Activated naive CD8-positive, alpha-beta T cell treated with anti-CD3 and anti-CD28 coated beads, Interleukin-2, amount 10 ng/mL, durations not matched to agents 7 days and 5 days (primary cell): Measurements from ENCODE around the gene LPCAT2. TPM values are rescaled to one million over a fixed set of nuclear protein-coding genes. Genes with fewer than 3 reads are reported as not detected.
"Not testable (repeated sequence)": the region's sequence is repeated elsewhere in the genome, so short reads cannot be mapped to it uniquely, and the experiment has no call there.

Experiments
- ATAC-seq: fragments of 150-1000 bp; cut with Tn5 transposase; one replicate; pipeline ENCODE4 v1.10.0; 2021; ENCODE audit warnings: low read depth, moderate library complexity
- POLR2A ChIA-PET: fragments of 350-600 bp; sonication (Branson Sonifier 250); formaldehyde crosslinking; loops from one replicate; lab custom pipeline; 2021; ENCODE audit warnings: antibody characterized with exemption; lab: Charles Lee
- DNase-seq: peaks from one replicate; pipeline ENCODE4 v3.0.0; 2021
- H3K27ac Mint-ChIP-seq: one replicate; pipeline ENCODE4 v1.8.0; 2022; ENCODE audit warnings: mild to moderate bottlenecking, mixed read lengths
- H3K27me3 Mint-ChIP-seq: one replicate; pipeline ENCODE4 v1.8.0; 2022; ENCODE audit warnings: mild to moderate bottlenecking, moderate library complexity, mixed read lengths
- H3K36me3 Mint-ChIP-seq: one replicate; pipeline ENCODE4 v1.8.0; 2021; ENCODE audit warnings: mild to moderate bottlenecking, mixed read lengths
- H3K4me1 Mint-ChIP-seq: one replicate; pipeline ENCODE4 v1.8.0; 2021; ENCODE audit warnings: mixed read lengths
- H3K4me3 Mint-ChIP-seq: one replicate; pipeline ENCODE4 v1.8.0; 2022; ENCODE audit warnings: mild to moderate bottlenecking, moderate library complexity, mixed read lengths
- H3K9me3 Mint-ChIP-seq: one replicate; pipeline ENCODE4 v1.8.0; 2021; ENCODE audit warnings: mixed read lengths
- total RNA-seq, 2 experiments: library from RNA; stranded (reverse); gene quantifications; one replicate each; pipeline ENCODE4 v1.2.3, GENCODE V29; 2021

LPCAT2 gene
- total RNA-seq, 2 experiments from 2014 or later, result 0.30 to 1.4 TPM

DNA sequence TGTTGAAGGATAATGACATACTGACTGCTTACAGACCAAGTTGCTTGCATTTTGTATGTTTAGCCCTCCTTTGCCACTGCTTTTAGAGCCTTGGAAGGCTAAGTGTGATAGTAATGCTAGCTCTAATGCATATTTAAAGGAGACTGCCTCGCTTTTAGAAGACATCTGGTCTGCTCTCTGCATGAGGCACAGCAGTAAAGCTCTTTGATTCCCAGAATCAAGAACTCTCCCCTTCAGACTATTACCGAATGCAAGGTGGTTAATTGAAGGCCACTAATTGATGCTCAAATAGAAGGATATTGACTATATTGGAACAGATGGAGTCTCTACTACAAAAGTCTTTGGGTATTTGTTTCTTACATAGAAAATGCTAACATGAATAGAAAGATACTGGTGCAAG lies 76.8 kb downstream of the LPCAT2 start:
- DNase-seq (no peak), ATAC-seq (no peak)
- no peak overlapping the region for H3K27ac Mint-ChIP-seq
- H3K36me3 Mint-ChIP-seq, result no peaks in the 10 kb centered on the region
- POLR2A ChIA-PET, result no interaction called here
- H3K4me1 Mint-ChIP-seq, result no peaks in the 10 kb centered on the region
- H3K27me3 Mint-ChIP-seq, result no peaks in the 10 kb centered on the region
- no peak overlapping the region for H3K4me3 Mint-ChIP-seq
- no peaks in the 10 kb centered on the region for H3K9me3 Mint-ChIP-seq

DNA sequence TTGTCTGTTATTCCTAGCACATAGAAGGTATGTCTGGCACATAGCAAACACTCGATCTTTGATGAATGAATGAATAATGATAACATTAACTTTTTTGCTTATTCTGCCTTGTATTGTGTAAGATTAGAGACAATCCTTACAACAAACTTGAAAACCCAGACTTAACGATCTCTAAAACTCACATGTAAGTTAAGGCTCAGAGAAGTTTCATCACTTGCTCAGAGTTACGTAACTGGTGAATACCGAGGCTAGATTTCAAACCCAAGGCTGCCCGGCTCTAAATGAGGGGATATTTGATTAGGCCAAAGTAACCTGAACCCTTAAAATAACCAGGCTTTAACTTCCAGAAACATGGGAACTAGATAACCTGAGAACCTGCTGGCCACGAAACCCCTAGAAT lies 79.9 kb downstream of the LPCAT2 start:
- Mint-ChIP-seq H3K27ac (no peak overlapping the region), H3K27me3 (peaks cover 2% of the 10 kb centered on the region), H3K9me3 (no peaks in the 10 kb centered on the region), H3K4me3 (no peak overlapping the region), H3K4me1 (no peaks in the 10 kb centered on the region), H3K36me3 (no peaks in the 10 kb centered on the region)
- ATAC-seq (no peak), DNase-seq (no peak)
- POLR2A ChIA-PET, result no interaction called here

DNA sequence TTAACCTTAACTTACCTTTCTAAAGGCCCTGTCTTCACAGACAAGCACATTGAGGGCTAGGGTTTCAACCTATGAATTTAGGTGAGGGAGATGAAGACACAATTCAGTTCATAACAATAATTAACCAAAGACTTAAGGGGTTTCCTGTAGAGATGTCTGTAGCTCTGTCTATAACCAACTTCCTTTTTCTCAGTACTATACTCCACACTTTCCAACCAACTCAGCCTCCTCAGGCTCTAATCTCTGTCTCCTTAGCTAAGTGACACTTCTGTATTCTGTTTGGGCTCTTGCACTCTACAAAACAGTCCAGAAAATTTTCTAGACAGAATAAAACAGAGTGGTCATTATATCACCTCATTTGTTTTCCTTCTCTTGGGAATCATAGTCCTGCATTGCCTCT lies 83.4 kb downstream of the LPCAT2 start:
- Mint-ChIP-seq H3K4me3 (no peak overlapping the region), H3K27me3 (peaks cover 2% of the 10 kb centered on the region), H3K27ac (no peak overlapping the region), H3K4me1 (no peaks in the 10 kb centered on the region), H3K36me3 (no peaks in the 10 kb centered on the region), H3K9me3 (no peaks in the 10 kb centered on the region)
- no peak for ATAC-seq
- no peak for DNase-seq
- POLR2A ChIA-PET, result interaction anchor here (0.8 kb wide), 1 partner anchor 79 kb away, joined by 3 read pairs; no protein-coding TSS in a partner anchor

DNA sequence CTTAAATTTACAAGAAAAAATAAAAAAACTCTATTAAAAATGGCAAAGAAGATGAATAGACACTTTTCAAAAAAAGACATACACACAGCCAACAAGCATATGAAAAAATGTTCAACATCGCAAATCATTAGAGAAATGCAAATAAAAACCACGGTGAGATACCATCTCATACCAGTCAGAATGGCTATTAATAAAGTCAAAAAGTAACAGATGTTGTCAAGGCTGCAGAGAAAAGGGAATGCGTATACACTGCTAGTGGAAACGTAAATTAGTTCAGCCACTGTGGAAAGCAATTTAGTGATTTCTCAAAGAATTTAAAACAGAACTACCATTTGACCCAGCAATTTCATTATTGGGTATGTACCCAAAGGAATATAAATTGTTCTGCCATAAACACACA lies 89.1 kb downstream of the LPCAT2 start:
- POLR2A ChIA-PET, result no interaction called here
- Mint-ChIP-seq H3K36me3 (no peaks in the 10 kb centered on the region), H3K9me3 (no peaks in the 10 kb centered on the region)

DNA sequence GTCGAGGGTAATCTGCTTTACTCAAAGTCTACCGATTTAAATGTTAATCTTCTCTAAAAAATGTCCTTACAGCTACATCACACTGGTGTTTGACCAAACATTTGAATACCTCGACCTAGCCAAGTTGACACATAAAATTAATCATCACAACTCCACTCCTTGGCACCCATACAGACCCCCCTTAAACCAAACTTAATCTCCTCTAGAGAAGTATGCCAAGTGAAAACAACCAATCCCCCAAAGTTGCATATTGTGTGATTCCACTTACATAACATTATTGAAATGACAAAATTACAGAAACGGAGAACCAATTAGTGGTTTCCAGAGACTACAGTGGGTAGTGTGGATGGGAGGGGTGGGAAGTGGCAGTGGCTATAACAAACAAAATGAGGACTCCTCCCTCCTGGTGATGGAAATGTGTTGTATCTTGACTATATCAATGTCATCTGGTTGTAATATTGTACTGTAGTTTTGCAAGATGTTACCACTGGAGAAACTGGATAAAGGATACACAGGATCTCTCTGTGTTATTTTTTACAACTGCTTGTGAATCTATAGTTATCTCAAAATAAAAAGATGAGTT lies 97.0 kb downstream of the LPCAT2 start:
- Mint-ChIP-seq H3K4me1 (no peaks in the 10 kb centered on the region), H3K9me3 (no peaks in the 10 kb centered on the region), H3K36me3 (no peaks in the 10 kb centered on the region), H3K27ac (no peak overlapping the region), H3K4me3 (no peak overlapping the region), H3K27me3 (peaks cover 4% of the 10 kb centered on the region)
- POLR2A ChIA-PET, result no interaction called here
- ATAC-seq, result no peak
- no peak for DNase-seq

More for the DNA sequence above, 89.1 kb downstream of the LPCAT2 start:
- no peak overlapping the region for H3K4me3 Mint-ChIP-seq
- no peak for ATAC-seq
- H3K4me1 Mint-ChIP-seq, result no peaks in the 10 kb centered on the region
- no peak overlapping the region for H3K27ac Mint-ChIP-seq
- peaks cover 2% of the 10 kb centered on the region for H3K27me3 Mint-ChIP-seq
- DNase-seq, result no peak

DNA sequence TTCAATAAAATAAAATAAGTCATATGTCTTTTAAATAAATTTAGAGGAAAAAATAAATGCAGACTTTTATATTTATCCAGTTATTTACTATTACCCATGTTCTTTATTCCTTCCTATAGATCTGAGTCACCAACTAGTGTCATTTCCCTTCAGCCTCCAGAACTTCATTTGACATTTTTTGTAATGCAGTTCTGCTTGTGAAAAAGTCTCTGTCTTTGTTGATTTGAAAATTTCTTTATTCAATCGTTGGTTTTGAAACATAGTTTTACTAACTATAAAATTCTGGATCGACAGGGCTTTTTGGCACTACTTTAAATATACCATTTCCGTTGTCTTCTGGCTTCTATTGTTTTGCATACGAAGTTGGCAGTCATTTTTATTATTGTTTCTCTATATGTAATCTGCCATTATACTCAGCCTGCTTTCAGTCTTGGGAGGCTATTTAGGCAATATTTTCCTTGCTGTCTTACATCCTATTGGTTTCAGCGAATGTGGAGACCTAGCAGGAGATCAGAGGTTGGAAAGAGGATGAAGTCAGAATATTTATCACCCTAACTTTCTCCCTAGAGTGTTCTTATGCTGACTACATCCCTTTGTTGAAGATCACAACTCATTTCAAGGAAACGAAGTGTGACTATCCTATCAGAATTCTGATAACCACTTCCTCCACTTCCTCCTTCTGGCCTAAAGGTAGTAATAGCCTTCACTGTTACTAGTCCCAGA lies 104.9 kb downstream of the LPCAT2 start:
- no peak for ATAC-seq
- POLR2A ChIA-PET, result no interaction called here
- Mint-ChIP-seq H3K4me3 (no peak overlapping the region), H3K27ac (no peak overlapping the region), H3K36me3 (no peaks in the 10 kb centered on the region), H3K27me3 (peaks cover 7% of the 10 kb centered on the region), H3K9me3 (no peaks in the 10 kb centered on the region), H3K4me1 (no peaks in the 10 kb centered on the region)
- DNase-seq, result no peak

DNA sequence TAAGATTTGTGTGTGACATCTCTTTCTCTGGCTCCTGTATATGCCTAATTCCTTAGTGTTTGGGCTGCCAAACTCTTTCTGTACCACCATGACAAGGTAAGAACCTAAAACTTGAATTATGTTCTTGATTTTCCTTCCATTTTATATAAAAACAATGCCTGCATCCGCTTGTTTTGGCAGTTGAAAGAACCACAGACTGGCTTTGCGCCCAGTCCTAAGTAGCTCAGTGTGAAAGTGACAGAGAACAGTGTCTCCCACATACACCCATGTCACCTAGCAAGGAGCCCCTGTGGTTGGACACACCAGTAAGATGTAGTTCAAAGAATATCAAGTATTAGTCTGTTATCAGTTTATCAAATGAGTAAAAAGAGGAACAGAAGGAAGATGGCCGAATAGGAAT lies 106.2 kb downstream of the LPCAT2 start:
- no peak for DNase-seq
- Mint-ChIP-seq H3K9me3 (no peaks in the 10 kb centered on the region), H3K4me3 (no peak overlapping the region), H3K4me1 (no peaks in the 10 kb centered on the region), H3K36me3 (no peaks in the 10 kb centered on the region), H3K27ac (no peak overlapping the region), H3K27me3 (peaks cover 7% of the 10 kb centered on the region)
- no peak for ATAC-seq
- POLR2A ChIA-PET, result no interaction called here

DNA sequence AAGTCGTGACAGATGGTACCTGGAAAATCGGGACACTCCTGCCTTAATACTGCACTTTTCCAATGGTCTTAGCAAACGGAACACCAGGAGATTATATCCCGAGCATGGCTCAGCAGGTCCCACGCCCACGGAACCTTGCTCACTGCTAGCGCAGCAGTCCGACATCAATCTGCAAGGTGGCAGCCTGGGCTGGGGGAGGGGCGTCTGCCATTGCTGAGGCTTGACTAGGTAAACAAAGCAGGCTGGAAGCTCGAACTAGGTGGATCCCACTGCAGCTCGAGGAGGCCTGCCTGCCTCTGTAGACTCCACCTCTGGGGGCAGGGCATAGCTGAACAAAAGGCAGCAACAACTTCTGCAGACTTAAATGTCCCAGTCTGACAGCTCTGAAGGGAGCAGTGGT lies 106.8 kb downstream of the LPCAT2 start:
- H3K27ac Mint-ChIP-seq, H3K9me3 Mint-ChIP-seq: not testable (repeated sequence)

DNA sequence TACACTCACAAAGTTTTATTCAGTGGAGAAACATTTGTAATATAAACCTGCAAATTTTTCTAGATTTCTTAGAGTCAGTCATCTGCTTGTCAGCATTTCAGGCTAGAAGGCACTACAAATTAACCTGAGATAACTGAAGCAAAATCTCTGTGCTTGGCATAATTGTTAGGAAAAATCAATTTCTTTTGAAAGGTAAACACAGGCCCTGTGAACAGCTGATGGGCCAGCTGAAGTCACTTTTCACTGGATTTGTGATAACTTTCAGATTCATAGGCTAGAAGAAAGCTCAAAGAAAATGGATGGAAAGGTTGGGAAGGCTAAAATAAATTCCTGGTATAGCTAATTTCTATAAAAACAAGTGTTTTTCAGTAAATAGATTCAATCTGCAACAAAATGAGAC lies 112.9 kb downstream of the LPCAT2 start:
- no peaks in the 10 kb centered on the region for H3K4me1 Mint-ChIP-seq
- H3K9me3 Mint-ChIP-seq, result no peaks in the 10 kb centered on the region
- ATAC-seq, result no peak
- DNase-seq, result no peak
- POLR2A ChIA-PET, result no interaction called here
- no peak overlapping the region for H3K4me3 Mint-ChIP-seq
- no peak overlapping the region for H3K27ac Mint-ChIP-seq
- no peaks in the 10 kb centered on the region for H3K36me3 Mint-ChIP-seq
- H3K27me3 Mint-ChIP-seq, result peaks cover 3% of the 10 kb centered on the region

More for the DNA sequence above, 106.8 kb downstream of the LPCAT2 start:
- DNase-seq, H3K4me3 Mint-ChIP-seq, H3K27me3 Mint-ChIP-seq, H3K4me1 Mint-ChIP-seq, ATAC-seq, H3K36me3 Mint-ChIP-seq, POLR2A ChIA-PET: not testable (repeated sequence)

DNA sequence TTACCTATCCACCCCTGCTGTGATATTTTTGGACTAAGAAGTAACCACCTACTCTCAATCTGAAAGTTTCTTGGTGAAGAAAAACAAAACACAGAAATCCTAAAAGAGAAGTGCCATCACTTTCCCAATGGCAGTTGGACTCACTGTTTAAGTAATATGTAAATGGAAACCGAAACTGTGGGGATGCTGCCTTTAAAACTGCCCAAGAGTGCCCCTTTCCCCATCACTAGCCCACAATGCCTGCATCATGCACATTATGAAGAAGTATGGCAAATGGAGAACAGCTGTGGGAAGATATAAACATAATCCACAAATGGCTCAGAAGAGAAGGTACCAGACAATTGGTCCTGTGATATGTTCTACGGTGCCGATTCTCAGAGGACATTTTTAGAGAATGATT lies 113.4 kb downstream of the LPCAT2 start:
- ATAC-seq (no peak), DNase-seq (no peak)
- no peak overlapping the region for H3K27ac Mint-ChIP-seq
- H3K4me1 Mint-ChIP-seq, result no peaks in the 10 kb centered on the region
- H3K9me3 Mint-ChIP-seq, result no peaks in the 10 kb centered on the region
- no peak overlapping the region for H3K4me3 Mint-ChIP-seq
- H3K36me3 Mint-ChIP-seq, result no peaks in the 10 kb centered on the region
- peaks cover 3% of the 10 kb centered on the region for H3K27me3 Mint-ChIP-seq
- POLR2A ChIA-PET, result no interaction called here

DNA sequence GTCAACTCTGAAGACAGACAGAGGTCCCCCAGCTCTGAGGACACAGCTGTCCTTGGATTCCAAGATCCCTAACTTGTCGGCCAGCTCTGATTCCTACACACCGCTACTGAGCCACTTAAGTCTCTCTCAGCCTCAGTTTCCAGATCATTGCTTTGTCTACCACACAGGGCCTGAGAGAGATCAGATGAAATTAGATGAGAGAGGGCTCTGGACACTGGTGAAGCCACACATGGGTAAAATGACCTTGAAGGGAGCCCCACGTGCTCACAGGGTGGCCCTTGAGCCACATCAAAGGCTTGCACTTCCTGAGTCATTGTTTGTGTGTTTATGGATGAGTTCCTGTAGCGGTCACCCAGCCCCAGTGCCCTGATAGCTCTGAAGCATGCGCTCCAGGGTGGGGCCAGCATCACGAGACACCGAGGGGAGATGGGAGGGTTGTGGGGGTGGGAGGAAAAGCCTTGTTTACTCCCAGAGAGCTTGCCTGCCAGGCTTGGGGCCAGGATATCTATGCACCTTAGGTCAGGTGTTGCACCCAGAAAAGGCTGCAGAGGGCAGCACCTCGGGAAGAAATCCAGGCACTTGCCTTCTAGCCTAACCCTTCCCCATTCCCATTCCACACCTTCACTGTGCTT lies 114.2 kb downstream of the LPCAT2 start:
- peaks cover 3% of the 10 kb centered on the region for H3K27me3 Mint-ChIP-seq
- no peak for DNase-seq
- no peaks in the 10 kb centered on the region for H3K9me3 Mint-ChIP-seq
- no peak overlapping the region for H3K4me3 Mint-ChIP-seq
- ATAC-seq, result no peak
- POLR2A ChIA-PET, result no interaction called here
- H3K36me3 Mint-ChIP-seq, result no peaks in the 10 kb centered on the region
- H3K27ac Mint-ChIP-seq, result no peak overlapping the region
- H3K4me1 Mint-ChIP-seq, result no peaks in the 10 kb centered on the region

DNA sequence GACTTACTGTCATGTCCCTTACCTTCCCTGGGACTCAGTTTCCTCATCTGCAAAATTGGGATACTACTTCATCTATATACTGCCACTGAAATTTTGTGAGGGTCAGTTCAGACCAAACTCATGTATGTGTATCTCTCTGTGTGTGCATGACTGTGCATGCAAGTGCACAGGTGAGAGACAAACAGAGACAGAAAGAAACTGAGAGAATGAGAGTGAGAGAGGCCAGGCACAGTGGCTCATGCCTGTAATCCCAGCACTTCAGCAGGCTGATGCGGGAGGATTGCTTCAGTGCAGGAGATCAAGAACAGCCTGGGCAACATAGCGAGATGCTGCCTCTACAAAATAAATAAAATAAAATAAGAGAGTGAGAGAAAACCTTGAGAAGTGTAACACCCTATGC lies 114.8 kb downstream of the LPCAT2 start:
- H3K4me3 Mint-ChIP-seq, result no peak overlapping the region
- no peaks in the 10 kb centered on the region for H3K4me1 Mint-ChIP-seq
- H3K9me3 Mint-ChIP-seq, result no peaks in the 10 kb centered on the region
- H3K27ac Mint-ChIP-seq, result no peak overlapping the region
- POLR2A ChIA-PET, result no interaction called here
- H3K36me3 Mint-ChIP-seq, result no peaks in the 10 kb centered on the region
- peaks cover 3% of the 10 kb centered on the region for H3K27me3 Mint-ChIP-seq
- ATAC-seq (no peak), DNase-seq (no peak)

DNA sequence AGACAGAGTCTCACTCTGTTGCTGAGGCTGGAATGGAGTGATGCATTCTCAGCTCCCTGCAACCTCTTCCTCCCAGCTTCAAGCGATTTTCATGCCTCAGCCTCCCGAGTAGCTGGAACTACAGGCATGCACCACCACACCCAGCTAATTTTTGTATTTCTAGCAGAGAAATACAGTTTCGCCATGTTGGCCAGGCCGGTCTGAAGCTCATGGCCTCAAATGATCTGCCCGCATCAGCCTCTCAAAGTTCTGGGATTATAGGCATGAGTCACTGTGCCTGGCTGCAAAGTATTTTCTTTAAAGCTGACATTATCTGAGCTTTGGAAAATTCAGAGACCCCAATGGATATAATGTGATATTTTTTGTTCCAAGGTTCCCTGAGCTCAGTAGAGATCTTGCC lies 115.8 kb downstream of the LPCAT2 start:
- DNase-seq (no peak), ATAC-seq (no peak)
- peaks cover 3% of the 10 kb centered on the region for H3K27me3 Mint-ChIP-seq
- POLR2A ChIA-PET, result no interaction called here
- no peaks in the 10 kb centered on the region for H3K9me3 Mint-ChIP-seq
- H3K27ac Mint-ChIP-seq, result no peak overlapping the region
- no peak overlapping the region for H3K4me3 Mint-ChIP-seq
- H3K36me3 Mint-ChIP-seq, result no peaks in the 10 kb centered on the region
- H3K4me1 Mint-ChIP-seq, result no peaks in the 10 kb centered on the region

DNA sequence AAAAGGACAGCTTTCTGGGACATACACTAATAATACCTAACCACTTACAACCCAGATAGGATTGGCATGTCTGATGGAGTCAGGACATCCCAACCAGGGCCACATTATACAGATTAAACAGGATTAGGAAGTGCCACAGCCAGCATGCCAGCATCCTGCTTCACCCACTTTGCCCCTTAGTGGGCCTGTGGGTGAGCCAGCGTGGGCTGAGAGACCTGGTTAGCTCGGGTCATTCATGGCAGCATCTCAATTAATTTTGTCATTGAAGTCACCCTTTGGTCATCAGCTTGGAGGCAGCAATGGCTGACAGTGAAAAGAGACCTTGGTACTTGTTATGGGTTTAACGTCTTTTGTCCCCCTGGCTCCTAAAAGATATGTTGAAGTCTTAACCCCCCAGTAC lies 117.0 kb downstream of the LPCAT2 start:
- ATAC-seq (no peak), DNase-seq (no peak)
- Mint-ChIP-seq H3K4me1 (no peaks in the 10 kb centered on the region), H3K4me3 (no peak overlapping the region), H3K27me3 (peaks cover 3% of the 10 kb centered on the region), H3K27ac (no peak overlapping the region), H3K9me3 (no peaks in the 10 kb centered on the region), H3K36me3 (no peaks in the 10 kb centered on the region)
- POLR2A ChIA-PET, result no interaction called here
